Kidney (tissue), 14 donors: ENCODE measurements around the gene RPS27A. TPM values are rescaled to one million over a fixed set of nuclear protein-coding genes. Genes with fewer than 3 reads are reported as not detected.

Source experiments
- DNase-seq, 5 donors: peaks; one replicate each; pipeline ENCODE4 v3.0.0-alpha.2; 2013 to 2020
- FAIRE-seq: peaks from 2 replicates; lab custom pipeline; 2012; peaks lifted over from hg19 to GRCh38; lab: Jason Lieb, UNC
- H3K27ac ChIP-seq, 2 donors: one replicate each; pipeline ENCODE4 v1.7.0; 2013; ENCODE audit warnings: low read depth in 2 of 2, low read length in 2 of 2, inconsistent platforms in 1 of 2
- H3K27me3 ChIP-seq: one replicate; pipeline ENCODE4 v1.7.1; 2013; ENCODE audit warnings: low read length, inconsistent platforms; ENCODE audit not compliant: control insufficient read depth, insufficient read depth
- H3K36me3 ChIP-seq, 3 donors: one replicate each; pipeline versions ENCODE4 v1.7.0 to v1.7.1; 2013; ENCODE audit warnings: low read length in 3 of 3, control low read depth in 1 of 3, inconsistent platforms in 1 of 3; ENCODE audit not compliant: insufficient read depth in 3 of 3, control insufficient read depth in 2 of 3
- H3K4me1 ChIP-seq, 3 donors: one replicate each; pipeline versions ENCODE4 v1.7.0 to v1.7.1; 2013; ENCODE audit warnings: low read length in 3 of 3, inconsistent platforms in 1 of 3, low read depth in 1 of 3; ENCODE audit not compliant: control insufficient read depth in 2 of 3, insufficient read depth in 2 of 3
- H3K4me3 ChIP-seq, 3 donors: one replicate each; pipeline versions ENCODE4 v1.7.0 to v1.8.1; 2013; ENCODE audit warnings: low read length in 3 of 3, control low read depth in 1 of 3, inconsistent platforms in 1 of 3
- H3K9ac ChIP-seq, 3 donors: one replicate each; pipeline versions ENCODE4 v1.7.0 to v1.7.1; 2013; ENCODE audit warnings: low read length in 3 of 3, control low read depth in 1 of 3, inconsistent platforms in 1 of 3
- H3K9me3 ChIP-seq, 3 donors: one replicate each; pipeline versions ENCODE4 v1.7.0 to v1.7.1; 2013; ENCODE audit warnings: low read length in 3 of 3, control low read depth in 1 of 3, inconsistent platforms in 1 of 3; ENCODE audit not compliant: control insufficient read depth in 2 of 3, insufficient read depth in 1 of 3
- CTCF ChIP-seq: IDR thresholded peaks from 3 replicates; pipeline ENCODE4 v1.5.1; 2012; ENCODE audit warnings: mild to moderate bottlenecking, moderate library complexity, borderline replicate concordance; ENCODE audit not compliant: insufficient read depth; ENCODE audit errors: extremely low read depth
- intact Hi-C: fragments of 100-400 bp; cut with DNase I; formaldehyde crosslinking; loops from one replicate; pipeline ENCODE4 v1.11.1; 2022
- polyA plus RNA-seq: library from polyadenylated mRNA; stranded (reverse); fragments of 350-450 nt; fragmentation: Illumina TruSeq; extraction: RNeasy Lipid Tissue Mini Kit (QIAGEN cat#74804); gene quantifications from one replicate; pipeline ENCODE4 v1.2.3, GENCODE V29; 2014; ENCODE audit warnings: low read depth, low replicate concordance; ENCODE audit not compliant: insufficient read depth
- total RNA-seq: library from RNA; stranded (reverse); fragmentation: NEBNext Ultra II Directional; extraction: Animal tissue kit (Norgen Biotek cat#: 25700); gene quantifications from one replicate; pipeline ENCODE4 v1.2.1, GENCODE V29; 2021
- donor health status: control.
- donor health status: control.
- donor health status: control.
- donor health status: control.
- donor health status: control.
- donor health status: DM: yes; HTN: yes; CAD: no.
- donor health status: Normal renal cell carcinoma (clear cell type).

The RPS27A gene
- total and polyA plus RNA-seq, 2 donors from 2014 or later = 896 to 1,835 TPM

- Histone ChIP-seq H3K27ac (no peak overlapping the region), H3K9me3 (no peaks in the 10 kb centered on the region), H3K36me3 (peaks cover 7 to 33% (median 19%) of the 10 kb centered on the region in 3 donors), H3K27me3 (no peaks in the 10 kb centered on the region), H3K4me3 (peak overlapping the region; percentile 91 to 97 (median 92)), H3K4me1 (peaks cover 0 to 5% (median 2%) of the 10 kb centered on the region in 3 donors), H3K9ac (peak overlapping the region; percentile 81 to 98 (median 88))
- DNase-seq (no peak), FAIRE-seq (no peak)
- no peak for TF ChIP-seq CTCF
- intact Hi-C loops = no loop called here
These were observed 1.1 kb downstream of the RPS27A start for GRCh38 chr2:55233658-55233940.

- FAIRE-seq = no peak
These were observed 3.4 kb downstream of the RPS27A start for GRCh38 chr2:55235724-55236538.

GRCh38 chr2:55236992-55237543 lies 4.6 kb downstream of the RPS27A start:
- Histone ChIP-seq H3K4me3 (no peak overlapping the region), H3K4me1 (peaks cover 0 to 5% (median 2%) of the 10 kb centered on the region in 3 donors), H3K36me3 (peaks cover 7 to 43% (median 22%) of the 10 kb centered on the region in 3 donors), H3K27ac (no peak overlapping the region), H3K9me3 (no peaks in the 10 kb centered on the region), H3K9ac (no peak overlapping the region), H3K27me3 (no peaks in the 10 kb centered on the region)
- no peak for TF ChIP-seq CTCF
- no peak for DNase-seq
- no peak for FAIRE-seq
- intact Hi-C loops = no loop called here

More at GRCh38 chr2:55235724-55236538, 3.4 kb downstream of the RPS27A start:
- Histone ChIP-seq H3K36me3 (peaks cover 7 to 42% (median 19%) of the 10 kb centered on the region in 3 donors), H3K4me1 (peaks cover 0 to 5% (median 2%) of the 10 kb centered on the region in 3 donors), H3K9ac (no peak overlapping the region), H3K27me3 (no peaks in the 10 kb centered on the region), H3K9me3 (no peaks in the 10 kb centered on the region), H3K4me3 (no peak overlapping the region), H3K27ac (no peak overlapping the region)
- no peak for TF ChIP-seq CTCF
- DNase-seq = no peak
- intact Hi-C loops = no loop called here
